Ovary (tissue), 9 donors: Measurements from ENCODE around the gene ZSCAN5C. TPM values are rescaled to one million over a fixed set of nuclear protein-coding genes. Genes with fewer than 3 reads are reported as not detected.
"Not testable (repeated sequence)": the region's sequence is repeated elsewhere in the genome, so short reads cannot be mapped to it uniquely, and the experiment has no call there.

ENCODE experiments used
- DNase-seq, 5 donors: peaks; one replicate each; pipeline ENCODE4 v3.0.0-alpha.2; 2019 to 2020
- H3K27ac ChIP-seq, 2 donors: fragments of 200-600 bp; one replicate each; pipeline versions ENCODE4 v1.5.1 to v1.8.0; 2019 to 2022
- H3K27me3 ChIP-seq: fragments of 200-600 bp; one replicate; pipeline ENCODE4 v1.8.0; 2022
- H3K36me3 ChIP-seq: fragments of 200-600 bp; sonication (generic); one replicate; pipeline ENCODE4 v1.5.1; 2019
- H3K4me1 ChIP-seq: one replicate; pipeline ENCODE4 v1.8.1; 2013; ENCODE audit warnings: mild to moderate bottlenecking, moderate library complexity; ENCODE audit not compliant: insufficient read depth
- H3K4me3 ChIP-seq: fragments of 200-600 bp; sonication (generic); one replicate; pipeline ENCODE4 v1.5.1; 2017
- H3K9me3 ChIP-seq, 2 donors: fragments of 200-600 bp in 1 of 2; sonication (generic) in 1 of 2; one replicate each; pipeline versions ENCODE4 v1.5.1 to v1.8.1; 2013 to 2019; ENCODE audit warnings: mild to moderate bottlenecking in 1 of 2, moderate library complexity in 1 of 2
- CTCF ChIP-seq, 3 donors: fragments of 450-650 bp in 2 of 3; fragments of 200-600 bp in 1 of 3; IDR thresholded peaks; one replicate each; pipeline versions ENCODE4 v1.5.1 to v1.8.0; 2016 to 2022; ENCODE audit warnings: antibody characterized with exemption in 3 of 3, mild to moderate bottlenecking in 1 of 3
- EP300 ChIP-seq: sonication (generic); formaldehyde crosslinking; IDR thresholded peaks from one replicate; pipeline ENCODE4 v1.6.1; 2017; ENCODE audit warnings: antibody characterized with exemption
- POLR2A ChIP-seq: fragments of 450-650 bp; IDR thresholded peaks from one replicate; pipeline ENCODE4 v1.6.1; 2017; ENCODE audit warnings: antibody characterized with exemption, mild to moderate bottlenecking, moderate library complexity
- WGBS, 3 donors: extraction: QIAGEN DNeasy Blood & Tissue Kit in 1 of 3; methylation state at CpG; one replicate each; pipeline versions ENCODE4 v1.1.5 to v1.1.7; 2013 to 2017; 5-methylcytosine and 5-hydroxymethylcytosine counted together
- intact Hi-C, 4 donors: fragments of 100-400 bp; cut with DNase I; formaldehyde crosslinking; loops; one replicate each; pipeline versions ENCODE4 v1.11.0 to v1.15.1; 2022 to 2023
- polyA plus RNA-seq, 2 donors: library from polyadenylated mRNA; stranded (reverse); fragments of 200-250 nt in 1 of 2; fragments of 350-450 nt in 1 of 2; fragmentation: Illumina TruSeq in 1 of 2; extraction: RNeasy Lipid Tissue Mini Kit (QIAGEN cat#74804) in 1 of 2; gene quantifications; one replicate each; pipeline ENCODE4 v1.2.3, GENCODE V29; 2013 to 2014
- total RNA-seq, 7 donors: library from RNA; depleted of rRNA in 2 of 7; stranded (reverse); fragments of >200 nt in 2 of 7; fragmentation: NEBNext Ultra II Directional in 3 of 7; extraction: Animal tissue kit (Norgen Biotek cat#: 25700) in 3 of 7; gene quantifications; one replicate each; pipeline versions ENCODE4 v1.1.0 to v1.2.4, GENCODE V29; 2016 to 2023
- donor health status: DM: no; HTN: no; CAD: no; lungs with moderate emphysema.
- donor health status: DM: no; HTN: no; CAD: no.
- donor health status: Bipolar disorder and iron deficiency.
- donor health status: DM: yes; HTN: yes; CAD: no.
- donor health status: DM: no; HTN: no; CAD: no.
- donor health status: DM: yes; HTN: yes; CAD: no.

ZSCAN5C gene
- total and polyA plus RNA-seq, 9 donors: not detected

GRCh38 chr19:56193981-56194640 lies 8.0 kb upstream of the ZSCAN5C start:
- intact Hi-C loops: no loop called here
- Histone ChIP-seq H3K4me1 (no peaks in the 10 kb centered on the region), H3K27me3 (no peaks in the 10 kb centered on the region), H3K4me3 (no peak overlapping the region), H3K36me3 (no peaks in the 10 kb centered on the region), H3K27ac (no peak overlapping the region), H3K9me3 (no peaks in the 10 kb centered on the region)
- TF ChIP-seq EP300 (no peak), CTCF (IDR thresholded peaks at IDR 0.05) (no peak), POLR2A (no peak)
- no peak for DNase-seq
- 83 to 87% (median 86%) methylated on average over 12 of the region's 12 CpGs for WGBS, 3 donors

GRCh38 chr19:56197646-56198045 lies 4.4 kb upstream of the ZSCAN5C start, which contains the start of gene ZSCAN5B:
Gene ZSCAN5B (minus strand): TSS chr19:56197783. CDS start chr19:56193052, 4,731 bp downstream.
- H3K4me1 ChIP-seq, H3K9me3 ChIP-seq, DNase-seq, H3K4me3 ChIP-seq, H3K36me3 ChIP-seq, H3K27me3 ChIP-seq, H3K27ac ChIP-seq, intact Hi-C loops: not testable (repeated sequence)
- WGBS, 3 donors: 81 to 88% (median 83%) methylated on average over 22 to 23 of the region's 23 CpGs

GRCh38 chr19:56199687-56200086 lies 2.4 kb upstream of the ZSCAN5C start:
- WGBS, 3 donors: 59 to 68% (median 61%) methylated on average over 7 of the region's 7 CpGs
- no peak overlapping the region for H3K4me3 ChIP-seq
- TF ChIP-seq CTCF (IDR thresholded peaks at IDR 0.05) (no peak), EP300 (no peak), POLR2A (no peak)
- H3K36me3 ChIP-seq: no peaks in the 10 kb centered on the region
- no peaks in the 10 kb centered on the region for H3K4me1 ChIP-seq
- H3K27ac ChIP-seq: no peak overlapping the region
- H3K27me3 ChIP-seq: no peaks in the 10 kb centered on the region
- intact Hi-C loops: no loop called here
- H3K9me3 ChIP-seq: no peaks in the 10 kb centered on the region
- no peak for DNase-seq

- H3K9me3 ChIP-seq, H3K36me3 ChIP-seq, H3K4me1 ChIP-seq, DNase-seq, H3K27me3 ChIP-seq, H3K27ac ChIP-seq, intact Hi-C loops, H3K4me3 ChIP-seq: not testable (repeated sequence)
- WGBS, 3 donors: 71 to 79% (median 72%) methylated on average over 5 of the region's 5 CpGs
These were observed 5.5 kb downstream of the ZSCAN5C start for GRCh38 chr19:56207581-56207980.

- Histone ChIP-seq H3K4me3 (no peak overlapping the region), H3K36me3 (no peaks in the 10 kb centered on the region), H3K9me3 (no peaks in the 10 kb centered on the region), H3K27ac (no peak overlapping the region), H3K27me3 (no peaks in the 10 kb centered on the region), H3K4me1 (no peaks in the 10 kb centered on the region)
- WGBS, 3 donors: 76 to 82% (median 76%) methylated on average over 12 of the region's 12 CpGs
- intact Hi-C loops: no loop called here
- no peak for DNase-seq
- TF ChIP-seq POLR2A (no peak), EP300 (no peak), CTCF (IDR thresholded peaks at IDR 0.05) (no peak)
These were observed 7.0 kb downstream of the ZSCAN5C start for GRCh38 chr19:56209091-56209490.

- 89 to 93% (median 92%) methylated on average over 9 of the region's 9 CpGs for WGBS, 3 donors
- DNase-seq, H3K9me3 ChIP-seq, H3K27me3 ChIP-seq, intact Hi-C loops, H3K36me3 ChIP-seq, H3K4me1 ChIP-seq, H3K4me3 ChIP-seq, H3K27ac ChIP-seq: not testable (repeated sequence)
These were observed 8.0 kb downstream of the ZSCAN5C start for GRCh38 chr19:56210036-56210435.
